GM23248 (cell line): ENCODE data around the gene TNS3. TPM values are rescaled to one million over a fixed set of nuclear protein-coding genes. Genes with fewer than 3 reads are reported as not detected.

Source experiments
- DNase-seq: peaks from one replicate; pipeline ENCODE4 v3.0.0-alpha.2; 2015
- H2AFZ ChIP-seq: fragments of 200-600 bp; sonication (generic); 2 replicates; pipeline ENCODE4 v1.6.1; 2016; ENCODE audit warnings: antibody characterized with exemption
- H3F3A ChIP-seq: fragments of 200-600 bp; sonication (generic); 2 replicates; pipeline ENCODE4 v1.6.1; 2016; ENCODE audit warnings: mild to moderate bottlenecking, antibody characterized with exemption, mixed run types; ENCODE audit not compliant: insufficient read depth
- H3K27ac ChIP-seq: fragments of 200-600 bp; sonication (generic); 2 replicates; pipeline ENCODE4 v1.5.1; 2016; ENCODE audit warnings: mild to moderate bottlenecking
- H3K27me3 ChIP-seq: fragments of 200-600 bp; sonication (generic); replicated peaks from 2 replicates; pipeline ENCODE4 v1.6.1; 2016; ENCODE audit warnings: mild to moderate bottlenecking; ENCODE audit not compliant: insufficient read depth
- H3K36me3 ChIP-seq: fragments of 200-600 bp; sonication (generic); 2 replicates; pipeline ENCODE4 v1.6.1; 2016; ENCODE audit warnings: low read depth, mild to moderate bottlenecking
- H3K4me1 ChIP-seq: fragments of 200-600 bp; sonication (generic); 2 replicates; pipeline ENCODE4 v1.6.1; 2016; ENCODE audit warnings: mild to moderate bottlenecking; ENCODE audit not compliant: insufficient read depth
- H3K4me2 ChIP-seq: fragments of 200-600 bp; sonication (generic); one replicate; pipeline ENCODE4 v1.6.1; 2016; ENCODE audit warnings: mild to moderate bottlenecking; ENCODE audit not compliant: unreplicated experiment
- H3K4me3 ChIP-seq: fragments of 200-600 bp; sonication (generic); 2 replicates; pipeline ENCODE4 v1.5.1; 2016; ENCODE audit warnings: mild to moderate bottlenecking
- H3K79me2 ChIP-seq: fragments of 200-600 bp; sonication (generic); 2 replicates; pipeline ENCODE4 v1.6.1; 2016; ENCODE audit warnings: mild to moderate bottlenecking; ENCODE audit not compliant: insufficient read depth
- H3K9ac ChIP-seq: fragments of 200-600 bp; sonication (generic); 2 replicates; pipeline ENCODE4 v1.6.1; 2016; ENCODE audit warnings: mild to moderate bottlenecking
- H3K9me2 ChIP-seq: fragments of 200-600 bp; sonication (generic); 2 replicates; pipeline ENCODE4 v1.6.1; 2016; ENCODE audit warnings: mixed run types, mild to moderate bottlenecking, moderate library complexity; ENCODE audit not compliant: insufficient read depth
- H3K9me3 ChIP-seq: fragments of 200-600 bp; sonication (generic); one replicate; pipeline ENCODE4 v1.6.1; 2017; ENCODE audit warnings: low read depth
- H4K20me1 ChIP-seq: fragments of 200-600 bp; sonication (generic); 2 replicates; pipeline ENCODE4 v1.6.0; 2016; ENCODE audit not compliant: insufficient read depth
- EZH2 ChIP-seq: fragments of 200-600 bp; sonication (generic); IDR thresholded peaks from 2 replicates; pipeline ENCODE4 v1.6.1; 2018; ENCODE audit warnings: antibody characterized with exemption, mild to moderate bottlenecking; ENCODE audit not compliant: insufficient read depth, poor library complexity, severe bottlenecking
- EZH2phosphoT487 ChIP-seq: fragments of 200-600 bp; sonication (generic); IDR thresholded peaks from 2 replicates; pipeline ENCODE4 v1.6.1; 2018; ENCODE audit warnings: antibody characterized with exemption, moderate library complexity, mild to moderate bottlenecking, low read depth; ENCODE audit not compliant: insufficient read depth
- WGBS, 2 experiments: methylation state at CpG; one replicate each; pipeline ENCODE4 v1.1.6; 2015 to 2017; ENCODE audit warnings: low lambda C conversion rate in 2 of 2, low coverage in 1 of 2; ENCODE audit errors: missing lambda C conversion rate in 2 of 2; 5-methylcytosine and 5-hydroxymethylcytosine counted together
- in situ Hi-C: fragments of 300-500 bp; cut with MboI; formaldehyde crosslinking; loops from 2 replicates; pipeline ENCODE4 v1.15.0; 2020
- polyA plus RNA-seq: library from polyadenylated mRNA; unstranded; fragments of >200 nt; fragmentation: Nextera tagmentation; extraction: Ambion mirVana; gene quantifications from 2 replicates; pipeline ENCODE4 v1.2.1, GENCODE V29; 2016
- total RNA-seq: library from RNA; depleted of rRNA; stranded (reverse); fragments of >200 nt; shearing (Covaris generic); gene quantifications from 2 replicates; pipeline ENCODE4 v1.2.3, GENCODE V29; 2014

The TNS3 gene
- total and polyA plus RNA-seq, 2 experiments from 2014 or later = 18.6 to 47.0 TPM

- in situ Hi-C loops = no loop called here
- H3K4me3 ChIP-seq = peak overlapping the region; percentile 67
- peak overlapping the region; percentile 35 for H2AFZ ChIP-seq
- 38 to 41% methylated on average over 13 to 17 of the region's 17 CpGs for WGBS, 2 experiments
- peak; percentile 9 for DNase-seq
- no peak for TF ChIP-seq EZH2phosphoT487
- no peak for TF ChIP-seq EZH2
- H3K9ac ChIP-seq = peak overlapping the region; percentile 82
- peaks cover 13% of the 10 kb centered on the region for H3F3A ChIP-seq
- H3K4me2 ChIP-seq = peak overlapping the region; percentile 92
- H3K9me2 ChIP-seq = no peaks in the 10 kb centered on the region
- H4K20me1 ChIP-seq = no peaks in the 10 kb centered on the region
- no peaks in the 10 kb centered on the region for H3K36me3 ChIP-seq
- no peaks in the 10 kb centered on the region for H3K9me3 ChIP-seq
- peaks cover 34% of the 10 kb centered on the region for H3K79me2 ChIP-seq
- peak overlapping the region; percentile 53 for H3K27ac ChIP-seq
- H3K27me3 ChIP-seq = no peaks in the 10 kb centered on the region
- peaks cover 32% of the 10 kb centered on the region for H3K4me1 ChIP-seq
Measured at GRCh38 chr7:47537716-47538675, 43.9 kb downstream of the TNS3 start.

GRCh38 chr7:47536661-47537611 lies 45.0 kb downstream of the TNS3 start:
- Histone ChIP-seq H3K27me3 (no peaks in the 10 kb centered on the region), H3K36me3 (no peaks in the 10 kb centered on the region), H3K9ac (peak overlapping the region; percentile 82), H3K9me3 (no peaks in the 10 kb centered on the region), H3K4me3 (peak overlapping the region; percentile 67), H3K4me2 (peak overlapping the region; percentile 92), H3K4me1 (peaks cover 32% of the 10 kb centered on the region), H3F3A (peaks cover 13% of the 10 kb centered on the region), H3K27ac (peak overlapping the region; percentile 53), H3K79me2 (peaks cover 42% of the 10 kb centered on the region), H3K9me2 (no peaks in the 10 kb centered on the region), H2AFZ (peak overlapping the region; percentile 35), H4K20me1 (no peaks in the 10 kb centered on the region)
- peak; percentile 87 for DNase-seq
- 6% methylated on average over 74 to 75 of the region's 96 CpGs for WGBS, 2 experiments
- in situ Hi-C loops = no loop called here
- TF ChIP-seq EZH2 (no peak), EZH2phosphoT487 (no peak)

- Histone ChIP-seq H3F3A (peaks cover 13% of the 10 kb centered on the region), H3K9ac (peak overlapping the region; percentile 82), H3K4me2 (peak overlapping the region; percentile 92), H3K9me2 (no peaks in the 10 kb centered on the region), H3K27ac (peak overlapping the region; percentile 24), H4K20me1 (no peaks in the 10 kb centered on the region), H3K9me3 (no peaks in the 10 kb centered on the region), H3K4me3 (peak overlapping the region; percentile 67), H3K4me1 (peaks cover 32% of the 10 kb centered on the region), H3K36me3 (no peaks in the 10 kb centered on the region), H3K27me3 (no peaks in the 10 kb centered on the region), H2AFZ (peak overlapping the region; percentile 35), H3K79me2 (peaks cover 51% of the 10 kb centered on the region)
- in situ Hi-C loops = no loop called here
- TF ChIP-seq EZH2phosphoT487 (no peak), EZH2 (no peak)
- DNase-seq = peak; percentile 24
- WGBS, 2 experiments = 32 to 41% methylated on average over 23 of the region's 23 CpGs
Measured at GRCh38 chr7:47535704-47536628, 45.9 kb downstream of the TNS3 start.
